Sigmoid colon (tissue), 7 donors: ENCODE data around the gene IFITM2. TPM values are rescaled to one million over a fixed set of nuclear protein-coding genes. Genes with fewer than 3 reads are reported as not detected.

ENCODE experiments used
- DNase-seq: peaks from one replicate; pipeline ENCODE4 v3.0.0-alpha.2; 2019
- H3K27ac ChIP-seq, 4 donors: fragments of 200-600 bp; sonication (generic); one replicate each; pipeline ENCODE4 v1.5.1; 2016 to 2019; ENCODE audit warnings: mild to moderate bottlenecking in 1 of 4
- H3K27me3 ChIP-seq, 3 donors: fragments of 200-600 bp; sonication (generic); one replicate each; pipeline ENCODE4 v1.5.1; 2019; ENCODE audit warnings: mild to moderate bottlenecking in 1 of 3
- H3K36me3 ChIP-seq, 4 donors: fragments of 200-600 bp; sonication (generic); one replicate each; pipeline ENCODE4 v1.5.1; 2016 to 2019
- H3K4me1 ChIP-seq, 4 donors: fragments of 200-600 bp; sonication (generic); one replicate each; pipeline ENCODE4 v1.5.1; 2017 to 2019
- H3K4me3 ChIP-seq, 4 donors: fragments of 200-600 bp; sonication (generic); one replicate each; pipeline ENCODE4 v1.5.1; 2017 to 2019; ENCODE audit warnings: mild to moderate bottlenecking in 2 of 4, moderate library complexity in 1 of 4
- H3K9me3 ChIP-seq, 4 donors: fragments of 200-600 bp in 3 of 4; sonication (generic) in 3 of 4; one replicate each; pipeline versions ENCODE4 v1.5.1 to v1.6.1; 2013 to 2019
- CTCF ChIP-seq, 4 experiments: fragments of 450-650 bp in 3 of 4; fragments of 200-600 bp in 1 of 4; IDR thresholded peaks; one replicate each; pipeline ENCODE4 v1.5.1; 2016 to 2019; ENCODE audit warnings: antibody characterized with exemption in 4 of 4, mild to moderate bottlenecking in 3 of 4, moderate library complexity in 2 of 4
- EP300 ChIP-seq, 4 donors: sonication (generic); formaldehyde crosslinking; IDR thresholded peaks; one replicate each; pipeline ENCODE4 v1.6.1; 2017; ENCODE audit warnings: antibody characterized with exemption in 4 of 4
- POLR2A ChIP-seq, 2 donors: fragments of 450-650 bp; IDR thresholded peaks; one replicate each; pipeline ENCODE4 v1.6.1; 2016; ENCODE audit warnings: antibody characterized with exemption in 2 of 2, mild to moderate bottlenecking in 2 of 2, moderate library complexity in 2 of 2
- POLR2AphosphoS5 ChIP-seq, 4 donors: sonication (generic); formaldehyde crosslinking; IDR thresholded peaks; one replicate each; pipeline ENCODE4 v1.6.1; 2017; ENCODE audit warnings: antibody characterized with exemption in 4 of 4
- WGBS, 2 donors: extraction: QIAGEN DNeasy Blood & Tissue Kit; methylation state at CpG; one replicate each; pipeline ENCODE4 v1.1.7; 2013; 5-methylcytosine and 5-hydroxymethylcytosine counted together
- intact Hi-C: fragments of 100-400 bp; cut with DNase I; formaldehyde crosslinking; loops from one replicate; pipeline ENCODE4 v1.15.1; 2023
- polyA plus RNA-seq, 3 donors: library from polyadenylated mRNA; stranded (reverse); fragments of 200-250 nt; gene quantifications; one replicate each; pipeline ENCODE4 v1.2.3, GENCODE V29; 2013
- total RNA-seq, 4 donors: library from RNA; depleted of rRNA; stranded (reverse); fragments of >200 nt; gene quantifications; one replicate each; pipeline ENCODE4 v1.1.0, GENCODE V29; 2016
- donor health status: healthy with polysubstance abuse.
- donor health status: Bipolar disorder and iron deficiency.
- donor health status: healthy.

Gene IFITM2
- total and polyA plus RNA-seq, 7 donors: 73.3 to 461 (median 161) TPM

- intact Hi-C loops: loop anchor here (2.0 to 5.0 kb wide), 4 partner anchors 36 to 164 kb away; partner anchors contain the start of genes PSMD13, PTDSS2 and SIRT3
- TF ChIP-seq POLR2A (IDR thresholded peaks at IDR 0.05): no peak
- TF ChIP-seq EP300 (IDR thresholded peaks at IDR 0.05): no peak
- TF ChIP-seq CTCF (IDR thresholded peaks at IDR 0.05): no peak
- peak in 2 of 4 donors; percentile 12 to 35 for TF ChIP-seq POLR2AphosphoS5 (IDR thresholded peaks at IDR 0.05)
- DNase-seq: peak; percentile 87
- Histone ChIP-seq H3K4me1 (peaks cover 0 to 21% (median 17%) of the 10 kb centered on the region in 4 donors), H3K4me3 (peak within 1 kb of the TSS; percentile 46 to 77 (median 68)), H3K36me3 (peaks cover 0 to 11% (median 0%) of the 10 kb centered on the region in 4 donors), H3K27me3 (peaks cover 6 to 40% (median 19%) of the 10 kb centered on the region in 3 donors), H3K27ac (peak within 1 kb of the TSS; percentile 50 to 70 (median 66)), H3K9me3 (no peaks in the 10 kb centered on the region)
- 1% methylated on average over 112 of the region's 112 CpGs for WGBS, 2 donors
Observed at GRCh38 chr11:288478-289397, 18.9 kb upstream of the IFITM2 start, which contains the start of gene PGGHG. Gene PGGHG, plus strand, starts transcription at chr11:289126. Its CDS starts 691 bp downstream, at chr11:289817.

GRCh38 chr11:289398-289711 is 18.3 kb upstream of the IFITM2 start:
- intact Hi-C loops: loop anchor here (2.0 to 5.0 kb wide), 4 partner anchors 37 to 163 kb away; partner anchors contain the start of genes PSMD13, PTDSS2 and SIRT3
- Histone ChIP-seq H3K4me1 (peaks cover 0 to 21% (median 17%) of the 10 kb centered on the region in 4 donors), H3K27ac (peak overlapping the region; percentile 50 to 70 (median 64)), H3K9me3 (no peaks in the 10 kb centered on the region), H3K27me3 (peaks cover 4 to 34% (median 13%) of the 10 kb centered on the region in 3 donors), H3K36me3 (peaks cover 0 to 14% (median 0%) of the 10 kb centered on the region in 4 donors), H3K4me3 (peak overlapping the region; percentile 46 to 77 (median 68))
- no peak for TF ChIP-seq POLR2A (IDR thresholded peaks at IDR 0.05)
- no peak for TF ChIP-seq POLR2AphosphoS5 (IDR thresholded peaks at IDR 0.05)
- TF ChIP-seq EP300 (IDR thresholded peaks at IDR 0.05): no peak
- no peak for TF ChIP-seq CTCF (IDR thresholded peaks at IDR 0.05)
- WGBS, 2 donors: 13 to 20% methylated on average over 14 of the region's 14 CpGs
- peak; percentile 67 for DNase-seq

GRCh38 chr11:289712-290620 is 17.6 kb upstream of the IFITM2 start:
- TF ChIP-seq CTCF (IDR thresholded peaks at IDR 0.05) (no peak), POLR2A (IDR thresholded peaks at IDR 0.05) (no peak), EP300 (IDR thresholded peaks at IDR 0.05) (no peak), POLR2AphosphoS5 (IDR thresholded peaks at IDR 0.05) (no peak)
- no peaks in the 10 kb centered on the region for H3K9me3 ChIP-seq
- 82 to 84% methylated on average over 48 of the region's 48 CpGs for WGBS, 2 donors
- peak; percentile 65 for DNase-seq
- peaks cover 0 to 28% (median 8%) of the 10 kb centered on the region in 3 donors for H3K27me3 ChIP-seq
- peak overlapping the region in 2 of 4 donors; percentile 64 to 65 for H3K27ac ChIP-seq
- H3K4me1 ChIP-seq: peaks cover 0 to 21% (median 17%) of the 10 kb centered on the region in 4 donors
- H3K4me3 ChIP-seq: peak overlapping the region; percentile 46 to 77 (median 68)
- H3K36me3 ChIP-seq: peaks cover 0 to 14% (median 0%) of the 10 kb centered on the region in 4 donors
- intact Hi-C loops: loop anchor here (2.0 to 5.0 kb wide), 4 partner anchors 38 to 162 kb away; partner anchors contain the start of genes PSMD13, PTDSS2 and SIRT3

- Histone ChIP-seq H3K4me3 (no peak overlapping the region), H3K36me3 (peaks cover 0 to 14% (median 0%) of the 10 kb centered on the region in 4 donors), H3K4me1 (peaks cover 0 to 21% (median 17%) of the 10 kb centered on the region in 4 donors), H3K9me3 (no peaks in the 10 kb centered on the region), H3K27me3 (peaks cover 0 to 25% (median 3%) of the 10 kb centered on the region in 3 donors), H3K27ac (no peak overlapping the region)
- intact Hi-C loops: no loop called here
- 89 to 91% methylated on average over 13 of the region's 13 CpGs for WGBS, 2 donors
- TF ChIP-seq POLR2A (IDR thresholded peaks at IDR 0.05): no peak
- no peak for TF ChIP-seq CTCF (IDR thresholded peaks at IDR 0.05)
- TF ChIP-seq EP300 (IDR thresholded peaks at IDR 0.05): no peak
- no peak for TF ChIP-seq POLR2AphosphoS5 (IDR thresholded peaks at IDR 0.05)
- DNase-seq: peak; percentile 62
Observed at GRCh38 chr11:290621-291231, 16.9 kb upstream of the IFITM2 start.
